Measurements from ENCODE around the gene SCAI.
"Not testable (repeated sequence)": the region's sequence is repeated elsewhere in the genome, so short reads cannot be mapped to it uniquely, and the experiment has no call there.

Gene SCAI

GRCh38 chr9:124934290-124934689 is 209.0 kb downstream of the SCAI start:
- DNase-seq (ENCODE audit: low spot score), result peak; percentile 19
- TF ChIP-seq CTCF (IDR thresholded peaks at IDR 0.05; ENCODE audit: extremely low read depth, missing control alignments), result no peak

- TF ChIP-seq CTCF (IDR thresholded peaks at IDR 0.05; ENCODE audit: extremely low read depth, missing control alignments), result no peak
- DNase-seq (ENCODE audit: low spot score), result no peak
Measured at GRCh38 chr9:124932333-124932732, 211.0 kb downstream of the SCAI start.

DNA sequence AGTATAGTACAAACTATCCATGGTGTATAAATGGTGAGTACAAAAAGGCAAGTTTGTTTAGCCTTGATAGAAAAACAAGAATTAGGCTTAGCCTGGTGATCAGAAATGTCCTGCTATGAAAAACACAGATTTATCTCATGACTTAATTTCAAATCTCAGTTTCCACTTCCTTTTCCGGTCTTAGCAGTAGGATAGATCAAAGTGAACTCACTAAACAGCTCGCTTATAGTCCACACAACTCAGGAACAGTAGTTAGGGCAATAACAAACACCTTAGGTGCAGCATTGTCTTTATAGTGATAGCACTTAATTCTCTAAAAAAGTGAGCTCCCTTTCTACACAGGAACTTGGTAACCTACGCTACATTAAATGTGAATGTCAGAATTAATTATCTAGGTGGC is 213.9 kb downstream of the SCAI start:
- DNase-seq (ENCODE audit: low spot score), result no peak
- no peak for TF ChIP-seq CTCF (IDR thresholded peaks at IDR 0.05; ENCODE audit: extremely low read depth, missing control alignments)

- no peak for DNase-seq (ENCODE audit: low spot score)
Measured at GRCh38 chr9:124928116-124928515, 215.2 kb downstream of the SCAI start.

GRCh38 chr9:124920394-124920793 is 222.9 kb downstream of the SCAI start:
- DNase-seq (ENCODE audit: low spot score), result not testable (repeated sequence)

More at GRCh38 chr9:124928116-124928515, 215.2 kb downstream of the SCAI start:
- no peak for TF ChIP-seq CTCF (IDR thresholded peaks at IDR 0.05; ENCODE audit: extremely low read depth, missing control alignments)

GRCh38 chr9:124914753-124915405 is 228.4 kb downstream of the SCAI start:
- no peak for DNase-seq (ENCODE audit: low spot score)
- no peak for TF ChIP-seq CTCF (IDR thresholded peaks at IDR 0.05; ENCODE audit: extremely low read depth, missing control alignments)

- TF ChIP-seq CTCF (IDR thresholded peaks at IDR 0.05; ENCODE audit: extremely low read depth, missing control alignments), result no peak
- no peak for DNase-seq (ENCODE audit: low spot score)
Measured at GRCh38 chr9:124913378-124913777, 229.9 kb downstream of the SCAI start.

- TF ChIP-seq CTCF (IDR thresholded peaks at IDR 0.05; ENCODE audit: extremely low read depth, missing control alignments), result no peak
- DNase-seq (ENCODE audit: low spot score), result no peak
Measured at GRCh38 chr9:124911766-124912165, 231.6 kb downstream of the SCAI start.
